Measurements from ENCODE around the gene MGA. TPM values are rescaled to one million over a fixed set of nuclear protein-coding genes. Genes with fewer than 3 reads are reported as not detected.
"Not testable (repeated sequence)": the region's sequence is repeated elsewhere in the genome, so short reads cannot be mapped to it uniquely, and the experiment has no call there.

Gene MGA
- total RNA-seq, 6 experiments from 2014 or later = 11.8 to 16.6 (median 15.3) TPM

GRCh38 chr15:41698779-41699178 is 38.6 kb downstream of the MGA start:
- H3K36me3 Mint-ChIP-seq (ENCODE audit: low read depth) = peaks cover 6% of the 10 kb centered on the region; the same call in 1 of the 2 replicates

GRCh38 chr15:41703120-41703519 is 42.9 kb downstream of the MGA start:
- Mint-ChIP-seq H3K36me3 (ENCODE audit: low read depth) (peaks cover 6% of the 10 kb centered on the region; the same call in 1 of the 2 replicates), H3K27me3 (ENCODE audit: insufficient read depth) (no peaks in the 10 kb centered on the region), H3K27ac (no peak overlapping the region), H3K4me3 (no peak overlapping the region), H3K4me1 (ENCODE audit: low read depth) (peaks cover 15% of the 10 kb centered on the region), H3K9me3 (no peaks in the 10 kb centered on the region)
- no peak for DNase-seq
- no peak for TF ChIP-seq CTCF (IDR thresholded peaks at IDR 0.05)

More at GRCh38 chr15:41698779-41699178, 38.6 kb downstream of the MGA start:
- H3K27ac Mint-ChIP-seq = peak overlapping the region; percentile 48
- DNase-seq = peak; percentile 68
- no peaks in the 10 kb centered on the region for H3K9me3 Mint-ChIP-seq
- no peaks in the 10 kb centered on the region for H3K27me3 Mint-ChIP-seq (ENCODE audit: insufficient read depth)
- no peak for TF ChIP-seq CTCF (IDR thresholded peaks at IDR 0.05)
- no peak overlapping the region for H3K4me3 Mint-ChIP-seq
- peaks cover 21% of the 10 kb centered on the region for H3K4me1 Mint-ChIP-seq (ENCODE audit: low read depth)

GRCh38 chr15:41713047-41713446 is 52.8 kb downstream of the MGA start:
- Mint-ChIP-seq H3K4me3 (no peak overlapping the region), H3K27ac (no peak overlapping the region), H3K27me3 (ENCODE audit: insufficient read depth) (no peaks in the 10 kb centered on the region), H3K36me3 (ENCODE audit: low read depth) (peaks cover 15% of the 10 kb centered on the region), H3K4me1 (ENCODE audit: low read depth) (no peaks in the 10 kb centered on the region), H3K9me3 (no peaks in the 10 kb centered on the region)
- no peak for DNase-seq
- TF ChIP-seq CTCF (IDR thresholded peaks at IDR 0.05) = no peak

- Mint-ChIP-seq H3K4me3 (no peak overlapping the region), H3K36me3 (ENCODE audit: low read depth) (peaks cover 15% of the 10 kb centered on the region), H3K9me3 (no peaks in the 10 kb centered on the region), H3K4me1 (ENCODE audit: low read depth) (no peaks in the 10 kb centered on the region), H3K27ac (no peak overlapping the region), H3K27me3 (ENCODE audit: insufficient read depth) (no peaks in the 10 kb centered on the region)
- no peak for TF ChIP-seq CTCF (IDR thresholded peaks at IDR 0.05)
- DNase-seq = no peak
Measured at GRCh38 chr15:41714291-41714690, 54.1 kb downstream of the MGA start.

GRCh38 chr15:41716864-41717263 is 56.7 kb downstream of the MGA start:
- no peak for TF ChIP-seq CTCF (IDR thresholded peaks at IDR 0.05)
- Mint-ChIP-seq H3K4me1 (ENCODE audit: low read depth) (no peaks in the 10 kb centered on the region), H3K27me3 (ENCODE audit: insufficient read depth) (no peaks in the 10 kb centered on the region), H3K9me3 (no peaks in the 10 kb centered on the region), H3K4me3 (no peak overlapping the region), H3K36me3 (ENCODE audit: low read depth) (peaks cover 10% of the 10 kb centered on the region), H3K27ac (no peak overlapping the region)
- no peak for DNase-seq

- no peaks in the 10 kb centered on the region for H3K9me3 Mint-ChIP-seq
- no peaks in the 10 kb centered on the region for H3K36me3 Mint-ChIP-seq (ENCODE audit: low read depth)
- no peaks in the 10 kb centered on the region for H3K27me3 Mint-ChIP-seq (ENCODE audit: insufficient read depth)
- H3K4me3 Mint-ChIP-seq = no peak overlapping the region
- no peak overlapping the region for H3K27ac Mint-ChIP-seq
- H3K4me1 Mint-ChIP-seq (ENCODE audit: low read depth) = peaks cover 10% of the 10 kb centered on the region
- peak; percentile 5 for DNase-seq
- no peak for TF ChIP-seq CTCF (IDR thresholded peaks at IDR 0.05)
Measured at GRCh38 chr15:41727143-41727542, 66.9 kb downstream of the MGA start.

- not testable (repeated sequence) for H3K36me3 Mint-ChIP-seq (ENCODE audit: low read depth); H3K9me3 Mint-ChIP-seq; H3K4me1 Mint-ChIP-seq (ENCODE audit: low read depth); DNase-seq; H3K27ac Mint-ChIP-seq; H3K4me3 Mint-ChIP-seq; H3K27me3 Mint-ChIP-seq (ENCODE audit: insufficient read depth)
Measured at GRCh38 chr15:41728061-41728460, 67.9 kb downstream of the MGA start.

All from HFFc6 (cell line).